Measurements from ENCODE around the gene CCDC27. TPM values are rescaled to one million over a fixed set of nuclear protein-coding genes. Genes with fewer than 3 reads are reported as not detected.

CCDC27 gene
- total RNA-seq, 1 experiment from 2014 or later = 0.13 TPM

GRCh38 chr1:3796215-3797061, 44.2 kb downstream of the CCDC27 start, which contains the start of gene LRRC47 (continued):
- TF ChIP-seq, protein P1, sequence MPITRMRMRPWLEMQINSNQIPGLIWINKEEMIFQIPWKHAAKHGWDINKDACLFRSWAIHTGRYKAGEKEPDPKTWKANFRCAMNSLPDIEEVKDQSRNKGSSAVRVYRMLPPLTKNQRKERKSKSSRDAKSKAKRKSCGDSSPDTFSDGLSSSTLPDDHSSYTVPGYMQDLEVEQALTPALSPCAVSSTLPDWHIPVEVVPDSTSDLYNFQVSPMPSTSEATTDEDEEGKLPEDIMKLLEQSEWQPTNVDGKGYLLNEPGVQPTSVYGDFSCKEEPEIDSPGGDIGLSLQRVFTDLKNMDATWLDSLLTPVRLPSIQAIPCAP (CRISPR knock-in tag; IDR thresholded peaks at IDR 0.05) = no peak; the same call in 1 of the 2 replicates
- TF ChIP-seq, protein P2, sequence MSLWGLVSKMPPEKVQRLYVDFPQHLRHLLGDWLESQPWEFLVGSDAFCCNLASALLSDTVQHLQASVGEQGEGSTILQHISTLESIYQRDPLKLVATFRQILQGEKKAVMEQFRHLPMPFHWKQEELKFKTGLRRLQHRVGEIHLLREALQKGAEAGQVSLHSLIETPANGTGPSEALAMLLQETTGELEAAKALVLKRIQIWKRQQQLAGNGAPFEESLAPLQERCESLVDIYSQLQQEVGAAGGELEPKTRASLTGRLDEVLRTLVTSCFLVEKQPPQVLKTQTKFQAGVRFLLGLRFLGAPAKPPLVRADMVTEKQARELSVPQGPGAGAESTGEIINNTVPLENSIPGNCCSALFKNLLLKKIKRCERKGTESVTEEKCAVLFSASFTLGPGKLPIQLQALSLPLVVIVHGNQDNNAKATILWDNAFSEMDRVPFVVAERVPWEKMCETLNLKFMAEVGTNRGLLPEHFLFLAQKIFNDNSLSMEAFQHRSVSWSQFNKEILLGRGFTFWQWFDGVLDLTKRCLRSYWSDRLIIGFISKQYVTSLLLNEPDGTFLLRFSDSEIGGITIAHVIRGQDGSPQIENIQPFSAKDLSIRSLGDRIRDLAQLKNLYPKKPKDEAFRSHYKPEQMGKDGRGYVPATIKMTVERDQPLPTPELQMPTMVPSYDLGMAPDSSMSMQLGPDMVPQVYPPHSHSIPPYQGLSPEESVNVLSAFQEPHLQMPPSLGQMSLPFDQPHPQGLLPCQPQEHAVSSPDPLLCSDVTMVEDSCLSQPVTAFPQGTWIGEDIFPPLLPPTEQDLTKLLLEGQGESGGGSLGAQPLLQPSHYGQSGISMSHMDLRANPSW (CRISPR knock-in tag; conservative IDR thresholded peaks at IDR 0.05; ENCODE audit: low read depth) = no peak
- peak; percentile 89 for TF ChIP-seq ZNF423 (CRISPR knock-in tag; IDR thresholded peaks at IDR 0.05)
- TF ChIP-seq ZNF396 (CRISPR knock-in tag; IDR thresholded peaks at IDR 0.05; ENCODE audit: borderline replicate concordance) = no peak
- no peak for TF ChIP-seq ZNF416 (CRISPR knock-in tag; IDR thresholded peaks at IDR 0.05)
- peak; percentile 76; the same call in 1 of the 2 replicates for TF ChIP-seq CREM (CRISPR knock-in tag; IDR thresholded peaks at IDR 0.05)
- TF ChIP-seq KAT7 (CRISPR knock-in tag; IDR thresholded peaks at IDR 0.05; ENCODE audit: borderline replicate concordance) = no peak
- no peak; the same call in 1 of the 2 replicates for TF ChIP-seq ZBTB21 (CRISPR knock-in tag; IDR thresholded peaks at IDR 0.05; ENCODE audit: borderline replicate concordance)
- TF ChIP-seq USF2 (CRISPR knock-in tag; IDR thresholded peaks at IDR 0.05) = 0 out of 2 replicates have a peak, but pooled peaks have one; percentile 45
- 0 out of 2 replicates have a peak, but pooled peaks have one; percentile 49 for TF ChIP-seq TEAD1 (CRISPR knock-in tag; IDR thresholded peaks at IDR 0.05)
- TF ChIP-seq ZNF263 (CRISPR knock-in tag; IDR thresholded peaks at IDR 0.05; ENCODE audit: low read depth) = peak; percentile 27; the same call in 1 of the 2 replicates
- TF ChIP-seq ZNF281 (CRISPR knock-in tag; IDR thresholded peaks at IDR 0.05) = no peak
- no peak for TF ChIP-seq PRDM15 (CRISPR knock-in tag; IDR thresholded peaks at IDR 0.05)
- TF ChIP-seq ETV6 (CRISPR knock-in tag; IDR thresholded peaks at IDR 0.05) = peak; percentile 89
- no peak; the same call in 1 of the 2 replicates for TF ChIP-seq ATF1 (CRISPR knock-in tag; IDR thresholded peaks at IDR 0.05)
- no peak for TF ChIP-seq ZNF219 (CRISPR knock-in tag; IDR thresholded peaks at IDR 0.05; ENCODE audit: borderline replicate concordance)
- no peak for TF ChIP-seq ELF4 (CRISPR knock-in tag; IDR thresholded peaks at IDR 0.05; ENCODE audit: low read depth)
- no peak; the same call in 1 of the 2 replicates for TF ChIP-seq FOXP4 (CRISPR knock-in tag; IDR thresholded peaks at IDR 0.05)
- TF ChIP-seq CREB1 (CRISPR knock-in tag; IDR thresholded peaks at IDR 0.05) = no peak
- peak; percentile 77 for TF ChIP-seq NR2C2 (CRISPR knock-in tag; IDR thresholded peaks at IDR 0.05)
- no peak for TF ChIP-seq TEAD4 (CRISPR knock-in tag; IDR thresholded peaks at IDR 0.05)
- no peak for TF ChIP-seq JAZF1 (CRISPR knock-in tag; IDR thresholded peaks at IDR 0.05)
- no peak for TF ChIP-seq GRHL2 (CRISPR knock-in tag; IDR thresholded peaks at IDR 0.05; ENCODE audit: insufficient replicate concordance, severe bottlenecking)
- no peak for TF ChIP-seq NR1H2 (CRISPR knock-in tag; IDR thresholded peaks at IDR 0.05)
